Measurements from ENCODE around the gene CASP1. TPM values are rescaled to one million over a fixed set of nuclear protein-coding genes. Genes with fewer than 3 reads are reported as not detected.
A peak's percentile ranks its signal among the peaks of the same experiment; 100 is the strongest.
"Not testable (repeated sequence)": the region's sequence is repeated elsewhere in the genome, so short reads cannot be mapped to it uniquely, and the experiment has no call there.

The CASP1 gene
- total RNA-seq, 6 donors from 2014 or later: 25.1 to 122 (median 41.7) TPM

DNA sequence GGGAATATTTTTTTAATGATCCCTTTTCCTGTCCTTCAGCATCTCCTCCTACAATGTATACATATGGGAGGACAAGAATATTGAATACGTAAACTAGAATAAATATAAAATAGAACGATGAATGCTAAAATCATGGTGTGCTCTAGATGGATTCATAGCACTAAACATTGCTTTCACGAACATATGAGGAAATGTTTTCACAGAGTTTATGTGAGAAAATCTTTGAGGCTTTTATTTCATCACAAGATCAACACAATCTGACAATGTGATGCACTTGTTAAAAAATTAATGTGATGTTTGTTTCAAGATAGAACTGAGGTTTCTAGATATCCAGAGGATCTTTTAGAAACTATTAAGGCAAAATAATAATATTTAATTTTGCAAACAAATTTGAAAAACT is 7.2 kb upstream of the CASP1 start:
- H3K4me3 ChIP-seq: peak overlapping the region in 1 of 4 donors; percentile 57
- no peaks in the 10 kb centered on the region for H3K9me3 ChIP-seq

DNA sequence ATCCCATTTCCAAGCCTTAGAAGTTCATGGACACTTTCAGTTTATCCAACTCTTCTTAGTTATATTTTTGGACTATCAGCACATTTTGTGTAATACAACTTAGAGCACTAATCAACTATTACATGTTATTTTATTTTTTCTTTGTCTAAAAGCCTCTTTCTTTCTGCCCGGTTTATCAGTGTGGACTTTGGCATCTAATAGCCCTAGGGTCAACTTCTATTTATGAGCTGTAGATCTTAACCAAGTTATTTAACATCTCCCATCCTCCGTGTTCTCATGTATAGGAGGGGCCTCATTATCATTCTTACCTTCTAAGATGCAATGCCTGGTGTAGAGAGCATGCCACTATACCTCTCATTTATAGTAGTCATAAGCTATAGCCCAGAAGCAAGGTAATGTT is 5.8 kb upstream of the CASP1 start:
- TF ChIP-seq POLR2A (IDR thresholded peaks at IDR 0.05) (no peak), EP300 (IDR thresholded peaks at IDR 0.05) (no peak), POLR2AphosphoS5 (IDR thresholded peaks at IDR 0.05) (no peak)
- TF ChIP-seq, protein P1, sequence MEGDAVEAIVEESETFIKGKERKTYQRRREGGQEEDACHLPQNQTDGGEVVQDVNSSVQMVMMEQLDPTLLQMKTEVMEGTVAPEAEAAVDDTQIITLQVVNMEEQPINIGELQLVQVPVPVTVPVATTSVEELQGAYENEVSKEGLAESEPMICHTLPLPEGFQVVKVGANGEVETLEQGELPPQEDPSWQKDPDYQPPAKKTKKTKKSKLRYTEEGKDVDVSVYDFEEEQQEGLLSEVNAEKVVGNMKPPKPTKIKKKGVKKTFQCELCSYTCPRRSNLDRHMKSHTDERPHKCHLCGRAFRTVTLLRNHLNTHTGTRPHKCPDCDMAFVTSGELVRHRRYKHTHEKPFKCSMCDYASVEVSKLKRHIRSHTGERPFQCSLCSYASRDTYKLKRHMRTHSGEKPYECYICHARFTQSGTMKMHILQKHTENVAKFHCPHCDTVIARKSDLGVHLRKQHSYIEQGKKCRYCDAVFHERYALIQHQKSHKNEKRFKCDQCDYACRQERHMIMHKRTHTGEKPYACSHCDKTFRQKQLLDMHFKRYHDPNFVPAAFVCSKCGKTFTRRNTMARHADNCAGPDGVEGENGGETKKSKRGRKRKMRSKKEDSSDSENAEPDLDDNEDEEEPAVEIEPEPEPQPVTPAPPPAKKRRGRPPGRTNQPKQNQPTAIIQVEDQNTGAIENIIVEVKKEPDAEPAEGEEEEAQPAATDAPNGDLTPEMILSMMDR (IDR thresholded peaks at IDR 0.05): no peak
- no peak for DNase-seq
- peaks cover 13 to 23% (median 20%) of the 10 kb centered on the region in 4 donors for H3K4me1 ChIP-seq
- no peaks in the 10 kb centered on the region for H3K9me3 ChIP-seq
- H3K4me3 ChIP-seq: no peak overlapping the region
- no peaks in the 10 kb centered on the region for H3K36me3 ChIP-seq
- ATAC-seq (ENCODE audit: low FRiP score in 2 of 2): no peak
- no peaks in the 10 kb centered on the region for H3K27me3 ChIP-seq
- H3K27ac ChIP-seq: no peak overlapping the region
- WGBS, 2 donors: 75 to 100% methylated on average over 2 of the region's 2 CpGs

More for the DNA sequence above, 7.2 kb upstream of the CASP1 start:
- H3K36me3 ChIP-seq: no peaks in the 10 kb centered on the region
- H3K27me3 ChIP-seq: no peaks in the 10 kb centered on the region
- peak overlapping the region in 2 of 4 donors; percentile 19 to 87 for H3K27ac ChIP-seq
- no peak for ATAC-seq (ENCODE audit: low FRiP score in 2 of 2)
- TF ChIP-seq, protein P1 (IDR thresholded peaks at IDR 0.05): no peak
- TF ChIP-seq POLR2AphosphoS5 (IDR thresholded peaks at IDR 0.05) (no peak), POLR2A (IDR thresholded peaks at IDR 0.05) (no peak), EP300 (IDR thresholded peaks at IDR 0.05) (no peak)
- DNase-seq: no peak
- 41 to 60% methylated on average over 3 of the region's 3 CpGs for WGBS, 2 donors
- peaks cover 24 to 34% (median 30%) of the 10 kb centered on the region in 4 donors for H3K4me1 ChIP-seq

DNA sequence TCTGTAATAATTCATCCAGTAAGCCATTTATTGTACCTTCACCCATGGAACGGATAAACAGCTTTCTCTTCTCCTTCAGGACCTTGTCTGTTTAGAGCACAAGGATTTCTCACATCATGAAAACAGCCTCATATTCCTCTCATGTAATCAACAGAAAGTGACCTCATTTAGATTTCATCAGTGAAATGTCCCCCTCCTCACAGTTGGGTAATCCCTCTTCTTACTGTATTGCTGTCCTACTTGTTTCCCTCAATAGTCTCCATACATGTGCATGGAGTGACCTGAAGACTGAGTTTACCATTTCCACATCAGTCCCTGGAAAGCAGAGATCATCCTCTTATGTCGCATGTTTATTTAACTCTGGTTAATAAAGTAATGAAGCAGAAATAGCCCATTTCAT is 556 bp downstream of the CASP1 start:
- H3K27ac ChIP-seq: peak overlapping the region; percentile 74 to 89 (median 82)
- H3K4me1 ChIP-seq: peaks cover 18 to 33% (median 28%) of the 10 kb centered on the region in 4 donors
- not testable (repeated sequence) for ATAC-seq (ENCODE audit: low FRiP score in 2 of 2); H3K27me3 ChIP-seq; H3K9me3 ChIP-seq; DNase-seq
- peak overlapping the region; percentile 18 to 58 (median 46) for H3K4me3 ChIP-seq
- 14% methylated on average over 2 of the region's 2 CpGs for WGBS, 2 donors
- peaks cover 5 to 17% (median 15%) of the 10 kb centered on the region in 4 donors for H3K36me3 ChIP-seq

DNA sequence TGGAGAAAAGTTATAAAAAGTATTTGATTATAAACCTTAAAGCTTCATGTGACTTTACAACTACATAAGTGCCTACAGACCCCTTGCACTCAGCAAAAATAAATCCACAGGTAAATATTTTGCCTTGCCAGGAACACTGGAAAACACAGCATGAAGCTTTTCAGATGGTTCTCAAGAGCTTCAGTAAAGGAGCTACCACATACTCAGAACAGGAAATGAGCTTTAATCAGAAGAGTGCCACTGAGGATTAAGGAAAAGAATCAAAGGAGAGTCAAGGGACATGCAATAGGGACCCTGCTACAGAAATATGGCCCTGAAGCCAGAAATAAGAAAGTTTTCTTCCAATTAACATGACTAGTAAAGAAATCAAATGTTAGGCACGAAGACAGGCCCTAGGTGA is 1.2 kb downstream of the CASP1 start:
- peak overlapping the region in 3 of 4 donors; percentile 38 to 58 (median 54) for H3K4me3 ChIP-seq
- no peak for DNase-seq
- peaks cover 18 to 33% (median 28%) of the 10 kb centered on the region in 4 donors for H3K4me1 ChIP-seq
- H3K36me3 ChIP-seq: peaks cover 5 to 23% (median 15%) of the 10 kb centered on the region in 4 donors
- TF ChIP-seq EP300 (IDR thresholded peaks at IDR 0.05) (no peak), POLR2A (IDR thresholded peaks at IDR 0.05) (no peak), POLR2AphosphoS5 (IDR thresholded peaks at IDR 0.05) (no peak)
- TF ChIP-seq, protein P1 (IDR thresholded peaks at IDR 0.05): no peak
- 71 to 76% methylated on average over 1 of the region's 1 CpG for WGBS, 2 donors
- no peaks in the 10 kb centered on the region for H3K9me3 ChIP-seq
- H3K27me3 ChIP-seq: no peaks in the 10 kb centered on the region
- ATAC-seq (ENCODE audit: low FRiP score in 2 of 2): no peak
- peak overlapping the region; percentile 74 to 89 (median 82) for H3K27ac ChIP-seq

DNA sequence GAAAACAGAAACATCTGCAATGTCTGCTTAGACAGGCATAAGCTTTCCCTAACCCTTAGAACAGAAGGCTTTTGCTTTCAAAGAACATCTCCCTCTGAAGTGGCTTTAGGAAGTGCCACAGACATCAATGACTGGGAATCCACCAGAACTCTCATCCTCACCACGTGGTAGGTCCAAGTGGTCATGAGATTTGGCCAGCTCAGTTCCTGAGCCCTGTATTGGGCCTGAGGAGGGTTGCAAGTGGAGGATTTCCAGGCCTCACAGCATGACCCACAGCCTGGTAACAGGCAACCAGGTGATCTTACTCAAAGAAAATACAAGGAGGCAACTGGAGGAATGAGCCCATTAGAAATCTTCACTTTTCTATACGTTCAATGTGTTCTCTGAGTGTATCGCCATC is 1.6 kb downstream of the CASP1 start:
- WGBS, 2 donors: 62 to 76% methylated on average over 3 of the region's 3 CpGs
- ATAC-seq (ENCODE audit: low FRiP score in 2 of 2): peak in 1 of 2 donors; percentile 44
- DNase-seq: peak in 1 of 2 donors; percentile 40
- Histone ChIP-seq H3K27ac (peak overlapping the region in 3 of 4 donors; percentile 82 to 89 (median 83)), H3K27me3 (no peaks in the 10 kb centered on the region), H3K4me1 (peaks cover 18 to 33% (median 28%) of the 10 kb centered on the region in 4 donors), H3K36me3 (peaks cover 5 to 28% (median 15%) of the 10 kb centered on the region in 4 donors), H3K9me3 (no peaks in the 10 kb centered on the region), H3K4me3 (peak overlapping the region in 3 of 4 donors; percentile 38 to 58 (median 54))
- TF ChIP-seq EP300 (IDR thresholded peaks at IDR 0.05) (no peak), POLR2A (IDR thresholded peaks at IDR 0.05) (peak in 1 of 4 donors; percentile 10), POLR2AphosphoS5 (IDR thresholded peaks at IDR 0.05) (peak in 1 of 2 donors; percentile 54)

DNA sequence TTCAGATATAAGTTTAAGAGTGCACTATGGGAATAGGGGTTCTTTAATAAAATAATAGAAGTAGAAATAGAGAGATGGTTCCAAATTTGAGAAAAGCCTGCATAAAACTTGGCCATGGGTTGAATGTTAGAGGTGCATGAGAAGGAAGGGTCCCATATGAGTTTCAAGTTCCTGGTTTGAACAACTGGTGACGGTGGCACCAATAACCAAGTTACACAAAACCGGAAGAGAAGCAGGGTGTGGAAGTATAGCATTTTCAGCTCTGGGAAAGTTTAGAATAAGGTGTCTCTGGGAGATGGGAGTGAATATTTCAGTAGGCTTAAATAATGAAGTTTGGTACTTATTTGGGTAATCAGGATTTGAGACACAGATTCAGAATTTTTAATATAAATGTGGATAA is 2.4 kb downstream of the CASP1 start:
- ATAC-seq (ENCODE audit: low FRiP score in 2 of 2) (no peak), DNase-seq (no peak)
- no peaks in the 10 kb centered on the region for H3K27me3 ChIP-seq
- TF ChIP-seq EP300 (IDR thresholded peaks at IDR 0.05): no peak
- no peak for TF ChIP-seq POLR2A (IDR thresholded peaks at IDR 0.05)
- TF ChIP-seq POLR2AphosphoS5 (IDR thresholded peaks at IDR 0.05): no peak
- TF ChIP-seq, protein P1 (IDR thresholded peaks at IDR 0.05): no peak
- H3K4me3 ChIP-seq: peak overlapping the region in 2 of 4 donors; percentile 54 to 58
- 64 to 66% methylated on average over 2 of the region's 2 CpGs for WGBS, 2 donors
- H3K27ac ChIP-seq: peak overlapping the region in 3 of 4 donors; percentile 82 to 89 (median 83)
- peaks cover 5 to 35% (median 15%) of the 10 kb centered on the region in 4 donors for H3K36me3 ChIP-seq
- no peaks in the 10 kb centered on the region for H3K9me3 ChIP-seq
- peaks cover 18 to 33% (median 28%) of the 10 kb centered on the region in 4 donors for H3K4me1 ChIP-seq

Measured in upper lobe of left lung (tissue), 6 donors.